HCT116 (cell line): ENCODE results near the gene DCHS1. TPM values are rescaled to one million over a fixed set of nuclear protein-coding genes. Genes with fewer than 3 reads are reported as not detected.

Source experiments
- ATAC-seq: fragments of 200-7000 bp; cut with Tn5 transposase; 2 replicates; pipeline ENCODE4 v1.9.1; 2020; ENCODE audit warnings: mild to moderate bottlenecking, moderate library complexity
- BruUV-seq: library from RNA; stranded (reverse); fragments of 400-500 nt; replicated peaks from 2 replicates; lab custom pipeline; 2021; lab: Mats Ljungman, UMichigan
- CTCF ChIA-PET: fragments of 300-600 bp; sonication (Branson Sonifier 250); formaldehyde crosslinking; loops from one replicate; lab custom pipeline; 2021; ENCODE audit warnings: antibody characterized with exemption; lab: Charles Lee
- POLR2A ChIA-PET: fragments of 300-600, 350-600 bp; sonication (Branson Sonifier 250); formaldehyde crosslinking; loops from one replicate; lab custom pipeline; 2021; ENCODE audit warnings: antibody characterized with exemption; lab: Charles Lee
- RAD21 ChIA-PET, 2 experiments: fragments of 300-600 bp; sonication (Branson Sonifier 250); formaldehyde crosslinking; loops; one replicate each; lab custom pipeline; 2023; ENCODE audit warnings: low total read pairs in 2 of 2; ENCODE audit not compliant: uncharacterized antibody in 2 of 2, unreplicated experiment in 2 of 2, low non-redundant PET in 1 of 2; lab: Charles Lee
- DNase-seq: peaks from one replicate; pipeline ENCODE4 v3.0.0-alpha.2; 2010; ENCODE audit warnings: low read depth, low spot score
- H2AFZ ChIP-seq: fragments of 200-600 bp; shearing (Covaris generic), sonication (generic); 2 replicates; pipeline ENCODE4 v1.6.1; 2017; ENCODE audit warnings: low read depth, mixed run types, mixed read lengths, antibody characterized with exemption, low read length; ENCODE audit not compliant: poor library complexity, severe bottlenecking
- H3K27ac ChIP-seq: 2 replicates; pipeline ENCODE4 v1.5.1; 2012; ENCODE audit warnings: low read depth, low read length
- H3K27me3 ChIP-seq: fragments of 200-600 bp; sonication (generic); 2 replicates; pipeline ENCODE4 v1.6.1; 2016; ENCODE audit warnings: mixed run types, low read length, mixed read lengths; ENCODE audit not compliant: insufficient read depth
- H3K36me3 ChIP-seq, 2 experiments: fragments of 200-500 bp in 1 of 2; fragments of 200-600 bp in 1 of 2; sonication (Bioruptor generic) in 1 of 2; sonication (generic) in 1 of 2; 2 replicates each; pipeline versions ENCODE4 v1.5.1 to v1.6.1; 2014 to 2016; ENCODE audit warnings: low read length in 2 of 2, inconsistent platforms in 1 of 2, mixed read lengths in 1 of 2, mixed run types in 1 of 2; ENCODE audit not compliant: insufficient read depth in 2 of 2, control insufficient read depth in 1 of 2
- H3K4me1 ChIP-seq, 2 experiments: fragments of 200-600 bp in 1 of 2; sonication (generic) in 1 of 2; 2 replicates each; pipeline versions ENCODE4 v1.5.1 to v1.6.1; 2012 to 2017; ENCODE audit warnings: low read length in 2 of 2, inconsistent platforms in 1 of 2, mild to moderate bottlenecking in 1 of 2, mixed read lengths in 1 of 2, mixed run types in 1 of 2, moderate library complexity in 1 of 2; ENCODE audit not compliant: insufficient read depth in 2 of 2, control insufficient read depth in 1 of 2
- H3K4me2 ChIP-seq: fragments of 200-600 bp; sonication (generic); 2 replicates; pipeline ENCODE4 v1.6.1; 2017; ENCODE audit warnings: mixed run types, low read length, mixed read lengths
- H3K4me3 ChIP-seq, 2 experiments: fragments of 200-600 bp in 1 of 2; sonication (generic) in 1 of 2; replicated peaks in 1 of 2; 2 replicates each; pipeline ENCODE4 v1.5.1; 2011 to 2016; ENCODE audit warnings: low read length in 2 of 2, control low read depth in 1 of 2, low read depth in 1 of 2, mild to moderate bottlenecking in 1 of 2, mixed read lengths in 1 of 2, mixed run types in 1 of 2
- H3K79me2 ChIP-seq: fragments of 200-600 bp; sonication (generic); 2 replicates; pipeline ENCODE4 v1.6.1; 2017; ENCODE audit warnings: mild to moderate bottlenecking, mixed run types, low read length, moderate library complexity, mixed read lengths; ENCODE audit not compliant: insufficient read depth
- H3K9ac ChIP-seq: fragments of 200-600 bp; sonication (generic); 2 replicates; pipeline ENCODE4 v1.6.1; 2016; ENCODE audit warnings: low read length, mixed read lengths
- H3K9me2 ChIP-seq: fragments of 200-600 bp; sonication (generic), shearing (Covaris generic); 2 replicates; pipeline ENCODE4 v1.6.1; 2017; ENCODE audit warnings: mixed run types, mild to moderate bottlenecking, moderate library complexity; ENCODE audit not compliant: insufficient read depth
- H3K9me3 ChIP-seq, 2 experiments: fragments of 200-500 bp in 1 of 2; fragments of 200-600 bp in 1 of 2; sonication (Bioruptor generic) in 1 of 2; sonication (generic) in 1 of 2; 2 replicates each; pipeline ENCODE4 v1.6.1; 2014 to 2017; ENCODE audit warnings: low read length in 2 of 2, mixed read lengths in 2 of 2, inconsistent platforms in 1 of 2, low read depth in 1 of 2, mild to moderate bottlenecking in 1 of 2, mixed run types in 1 of 2, moderate library complexity in 1 of 2; ENCODE audit not compliant: control insufficient read depth in 1 of 2, insufficient read depth in 1 of 2
- H4K20me1 ChIP-seq: fragments of 200-600 bp; sonication (generic), shearing (Covaris generic); 2 replicates; pipeline ENCODE4 v1.6.1; 2017; ENCODE audit warnings: mixed run types, mild to moderate bottlenecking, moderate library complexity; ENCODE audit not compliant: insufficient read depth
- CEBPB ChIP-seq: IDR thresholded peaks from 2 replicates; pipeline ENCODE4 v1.6.1; 2012; ENCODE audit warnings: low read depth
- CTCF ChIP-seq, 3 experiments: fragments of 200-600 bp in 1 of 3; sonication (generic) in 1 of 3; IDR thresholded peaks in 2 of 3; conservative IDR thresholded peaks in 1 of 3; 2 replicates each; pipeline ENCODE4 v1.5.1; 2012 to 2017; ENCODE audit warnings: low read depth in 2 of 3, low read length in 2 of 3, antibody characterized with exemption in 1 of 3, borderline replicate concordance in 1 of 3, control low read depth in 1 of 3, mild to moderate bottlenecking in 1 of 3, mixed read lengths in 1 of 3, mixed run types in 1 of 3, moderate library complexity in 1 of 3; ENCODE audit not compliant: insufficient read depth in 1 of 3
- EGR1 ChIP-seq: IDR thresholded peaks from 2 replicates; pipeline ENCODE4 v1.6.1; 2012; ENCODE audit warnings: low read depth
- ELF1 ChIP-seq: IDR thresholded peaks from 2 replicates; pipeline ENCODE4 v1.6.1; 2012; ENCODE audit warnings: low read depth, borderline replicate concordance
- JUND ChIP-seq: IDR thresholded peaks from 2 replicates; pipeline ENCODE4 v1.6.1; 2012
- POLR2AphosphoS5 ChIP-seq: IDR thresholded peaks from 2 replicates; pipeline ENCODE4 v1.6.1; 2011; ENCODE audit warnings: mild to moderate bottlenecking, low read depth, low read length, moderate library complexity
- RAD21 ChIP-seq: IDR thresholded peaks from 2 replicates; pipeline ENCODE4 v1.6.1; 2012; ENCODE audit warnings: low read depth, mild to moderate bottlenecking
- SIN3A ChIP-seq: IDR thresholded peaks from 2 replicates; pipeline ENCODE4 v1.6.1; 2012; ENCODE audit warnings: low read depth
- SRF ChIP-seq: IDR thresholded peaks from 2 replicates; pipeline ENCODE4 v1.6.1; 2012; ENCODE audit warnings: low read depth
- TCF7L2 ChIP-seq: IDR thresholded peaks from 2 replicates; pipeline ENCODE4 v1.7.0; 2011; ENCODE audit warnings: borderline replicate concordance, inconsistent platforms; ENCODE audit not compliant: insufficient read depth, insufficient read length; ENCODE audit errors: extremely low read depth
- YY1 ChIP-seq: IDR thresholded peaks from 2 replicates; pipeline ENCODE4 v1.6.1; 2011; ENCODE audit warnings: low read length, low read depth, moderate library complexity, mild to moderate bottlenecking; ENCODE audit not compliant: insufficient replicate concordance; ENCODE audit errors: extremely low read depth
- ZBTB33 ChIP-seq: IDR thresholded peaks from 2 replicates; pipeline ENCODE4 v1.6.1; 2011; ENCODE audit warnings: mild to moderate bottlenecking, low read length, moderate library complexity; ENCODE audit not compliant: insufficient replicate concordance; ENCODE audit errors: extremely low read depth
- ZFX ChIP-seq: fragments of 450-650 bp; IDR thresholded peaks from 2 replicates; pipeline ENCODE4 v1.6.1; 2017
- ZNF274 ChIP-seq: fragments of 200-500 bp; sonication (Bioruptor generic); IDR thresholded peaks from 2 replicates; pipeline ENCODE4 v1.6.1; 2014; ENCODE audit warnings: mild to moderate bottlenecking, low read depth, low read length, inconsistent platforms
- intact Hi-C: fragments of 100-400 bp; cut with micrococcal nuclease; formaldehyde crosslinking; loops from 2 replicates; pipeline ENCODE4 v1.10.0; 2022
- total RNA-seq: library from RNA; stranded (reverse); gene quantifications from one replicate; pipeline ENCODE4 v1.2.1, GENCODE V29; 2021; ENCODE audit not compliant: unreplicated experiment

DCHS1 gene
- total RNA-seq, 1 experiment from 2014 or later: 0.30 TPM

DNA sequence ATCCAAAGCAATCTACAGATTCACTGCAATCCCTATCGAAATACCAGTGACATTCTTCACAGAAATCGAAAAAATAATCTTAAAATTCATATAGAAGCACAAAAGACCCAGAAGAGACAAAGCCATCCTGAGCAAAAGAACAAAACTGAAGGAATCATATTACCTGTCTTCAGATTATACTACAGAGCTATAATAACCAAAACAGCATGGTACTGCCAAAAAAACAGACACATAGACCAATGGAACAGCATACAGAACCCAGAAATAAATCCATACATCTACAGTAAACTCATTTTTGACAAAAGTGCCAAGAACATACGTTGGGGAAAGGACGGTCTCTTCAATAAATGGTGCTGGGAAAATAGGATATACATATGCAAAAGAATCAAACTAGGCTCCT, 71.1 kb downstream of the DCHS1 start:
- no peaks in the 10 kb centered on the region for H3K27me3 ChIP-seq
- H3K79me2 ChIP-seq: peaks cover 9% of the 10 kb centered on the region; the same call in 1 of the 2 replicates
- H4K20me1 ChIP-seq: no peaks in the 10 kb centered on the region
- H3K9me3 ChIP-seq: peaks cover 4 to 13% of the 10 kb centered on the region in 2 experiments; a peak in 1 of 4 replicates
- H3K36me3 ChIP-seq: no peaks in the 10 kb centered on the region
- H3K9ac ChIP-seq: no peak overlapping the region
- no peaks in the 10 kb centered on the region for H3K9me2 ChIP-seq
- ChIA-PET POLR2A (no interaction called here), RAD21 (no interaction called here), CTCF (no interaction called here)
- no TSS peak for BruUV-seq
- DNase-seq: no peak
- no peak overlapping the region for H3K4me2 ChIP-seq
- intact Hi-C loops: no loop called here
- no peak overlapping the region for H2AFZ ChIP-seq
- no peak overlapping the region for H3K4me3 ChIP-seq
- no peaks in the 10 kb centered on the region for H3K4me1 ChIP-seq
- no peak for TF ChIP-seq CEBPB
- no peak for TF ChIP-seq POLR2AphosphoS5
- TF ChIP-seq EGR1: no peak
- TF ChIP-seq ZFX: no peak
- TF ChIP-seq SIN3A: no peak
- no peak for TF ChIP-seq RAD21
- TF ChIP-seq ZNF274: no peak
- no peak for TF ChIP-seq ELF1
- TF ChIP-seq CTCF (IDR thresholded peaks at IDR 0.05 in 2 of 3, conservative IDR thresholded peaks at IDR 0.05 in 1 of 3; ENCODE audit: borderline replicate concordance in 1 of 3, insufficient read depth in 1 of 3, low read depth in 2 of 3, low read length in 2 of 3): no peak
- no peak for TF ChIP-seq JUND
- no peak for TF ChIP-seq SRF
- no peak for TF ChIP-seq ZBTB33
- no peak for TF ChIP-seq YY1
- no peak for TF ChIP-seq TCF7L2
- no peak for ATAC-seq
- no peak overlapping the region for H3K27ac ChIP-seq
